ENCODE measurements around the gene EFR3B. TPM values are rescaled to one million over a fixed set of nuclear protein-coding genes. Genes with fewer than 3 reads are reported as not detected.

Gene EFR3B
- total RNA-seq, 2 experiments from 2014 or later = 0.23 to 0.61 TPM

- CTCF ChIA-PET = interaction anchor here (0.7 kb wide), 1 partner anchor 55 kb away, joined by 3 read pairs; no protein-coding TSS in a partner anchor
- H3K27me3 Mint-ChIP-seq = peaks cover 60% of the 10 kb centered on the region
- H3K4me1 Mint-ChIP-seq = peaks cover 4% of the 10 kb centered on the region
- H3K4me3 Mint-ChIP-seq = no peak overlapping the region
- no peaks in the 10 kb centered on the region for H3K9me3 Mint-ChIP-seq (ENCODE audit: low read depth)
- ATAC-seq (no peak), DNase-seq (no peak)
- no peaks in the 10 kb centered on the region for H3K36me3 Mint-ChIP-seq
- H3K27ac Mint-ChIP-seq = no peak overlapping the region
Measured at GRCh38 chr2:25174192-25174861, 132.5 kb downstream of the EFR3B start.

GRCh38 chr2:25176138-25176537, 134.3 kb downstream of the EFR3B start:
- H3K27ac Mint-ChIP-seq = no peak overlapping the region
- H3K4me3 Mint-ChIP-seq = no peak overlapping the region
- CTCF ChIA-PET = interaction anchor here (0.7 kb wide), 1 partner anchor 59 kb away, joined by 3 read pairs; no protein-coding TSS in a partner anchor
- no peaks in the 10 kb centered on the region for H3K9me3 Mint-ChIP-seq (ENCODE audit: low read depth)
- H3K36me3 Mint-ChIP-seq = no peaks in the 10 kb centered on the region
- H3K27me3 Mint-ChIP-seq = peaks cover 42% of the 10 kb centered on the region
- DNase-seq (no peak), ATAC-seq (no peak)
- peaks cover 4% of the 10 kb centered on the region for H3K4me1 Mint-ChIP-seq

GRCh38 chr2:25176541-25177181, 134.8 kb downstream of the EFR3B start:
- H3K27ac Mint-ChIP-seq = no peak overlapping the region
- H3K36me3 Mint-ChIP-seq = no peaks in the 10 kb centered on the region
- no peaks in the 10 kb centered on the region for H3K9me3 Mint-ChIP-seq (ENCODE audit: low read depth)
- no peak overlapping the region for H3K4me3 Mint-ChIP-seq
- CTCF ChIA-PET = interaction anchor here (0.7 kb wide), 1 partner anchor 58 kb away, joined by 3 read pairs; no protein-coding TSS in a partner anchor
- DNase-seq (no peak), ATAC-seq (no peak)
- H3K27me3 Mint-ChIP-seq = peaks cover 38% of the 10 kb centered on the region
- H3K4me1 Mint-ChIP-seq = peaks cover 4% of the 10 kb centered on the region

GRCh38 chr2:25177211-25177611, 135.3 kb downstream of the EFR3B start:
- Mint-ChIP-seq H3K4me1 (peaks cover 4% of the 10 kb centered on the region), H3K27ac (no peak overlapping the region), H3K36me3 (no peaks in the 10 kb centered on the region), H3K4me3 (no peak overlapping the region), H3K9me3 (ENCODE audit: low read depth) (no peaks in the 10 kb centered on the region), H3K27me3 (peaks cover 40% of the 10 kb centered on the region)
- CTCF ChIA-PET = no interaction called here
- DNase-seq = no peak
- no peak for ATAC-seq

GRCh38 chr2:25178976-25179375, 137.1 kb downstream of the EFR3B start:
- no peak overlapping the region for H3K4me3 Mint-ChIP-seq
- no peak overlapping the region for H3K27ac Mint-ChIP-seq
- no peaks in the 10 kb centered on the region for H3K36me3 Mint-ChIP-seq
- CTCF ChIA-PET = interaction anchor here (1.0 to 1.9 kb wide), 3 partner anchors 13 to 18 kb away, joined by 3 to 4 read pairs (median 3); no protein-coding TSS in a partner anchor
- no peaks in the 10 kb centered on the region for H3K4me1 Mint-ChIP-seq
- peaks cover 27% of the 10 kb centered on the region for H3K27me3 Mint-ChIP-seq
- DNase-seq = no peak
- H3K9me3 Mint-ChIP-seq (ENCODE audit: low read depth) = no peaks in the 10 kb centered on the region
- ATAC-seq = no peak

GRCh38 chr2:25184254-25184653, 142.4 kb downstream of the EFR3B start:
- no peaks in the 10 kb centered on the region for H3K4me1 Mint-ChIP-seq
- no peaks in the 10 kb centered on the region for H3K36me3 Mint-ChIP-seq
- H3K4me3 Mint-ChIP-seq = no peak overlapping the region
- peaks cover 17% of the 10 kb centered on the region for H3K27me3 Mint-ChIP-seq
- CTCF ChIA-PET = interaction anchor here (1.2 kb wide), 2 partner anchors 12 to 13 kb away, joined by 3 read pairs; no protein-coding TSS in a partner anchor
- H3K9me3 Mint-ChIP-seq (ENCODE audit: low read depth) = no peaks in the 10 kb centered on the region
- no peak overlapping the region for H3K27ac Mint-ChIP-seq
- ATAC-seq (no peak), DNase-seq (no peak)

GRCh38 chr2:25187729-25188350, 146.0 kb downstream of the EFR3B start:
- no peaks in the 10 kb centered on the region for H3K36me3 Mint-ChIP-seq
- H3K4me1 Mint-ChIP-seq = no peaks in the 10 kb centered on the region
- CTCF ChIA-PET = interaction anchor here (1.1 kb wide), 1 partner anchor 213 kb away, joined by 3 read pairs; no protein-coding TSS in a partner anchor
- peaks cover 22% of the 10 kb centered on the region for H3K27me3 Mint-ChIP-seq
- H3K27ac Mint-ChIP-seq = no peak overlapping the region
- no peak for ATAC-seq
- H3K4me3 Mint-ChIP-seq = no peak overlapping the region
- no peak for DNase-seq
- H3K9me3 Mint-ChIP-seq (ENCODE audit: low read depth) = no peaks in the 10 kb centered on the region

GRCh38 chr2:25188405-25188804, 146.5 kb downstream of the EFR3B start:
- CTCF ChIA-PET = no interaction called here
- no peak for DNase-seq
- Mint-ChIP-seq H3K4me3 (no peak overlapping the region), H3K27me3 (peaks cover 22% of the 10 kb centered on the region), H3K9me3 (ENCODE audit: low read depth) (no peaks in the 10 kb centered on the region), H3K27ac (no peak overlapping the region), H3K4me1 (no peaks in the 10 kb centered on the region), H3K36me3 (no peaks in the 10 kb centered on the region)
- no peak for ATAC-seq

- no peak overlapping the region for H3K27ac Mint-ChIP-seq
- no peaks in the 10 kb centered on the region for H3K4me1 Mint-ChIP-seq
- H3K27me3 Mint-ChIP-seq = peaks cover 19% of the 10 kb centered on the region
- H3K9me3 Mint-ChIP-seq (ENCODE audit: low read depth) = no peaks in the 10 kb centered on the region
- H3K4me3 Mint-ChIP-seq = no peak overlapping the region
- ATAC-seq (no peak), DNase-seq (no peak)
- no peaks in the 10 kb centered on the region for H3K36me3 Mint-ChIP-seq
- CTCF ChIA-PET = interaction anchor here (0.6 to 1.1 kb wide), 2 partner anchors 24 to 963 kb away, joined by 3 read pairs; no protein-coding TSS in a partner anchor
Measured at GRCh38 chr2:25190536-25190935, 148.7 kb downstream of the EFR3B start.

- no peak for ATAC-seq
Measured at GRCh38 chr2:25194576-25195122, 152.8 kb downstream of the EFR3B start.

GRCh38 chr2:25197336-25198208, 155.7 kb downstream of the EFR3B start:
- DNase-seq = no peak
- no peak overlapping the region for H3K27ac Mint-ChIP-seq
- CTCF ChIA-PET = interaction anchor here (0.7 to 3.4 kb wide), 12 partner anchors 10 to 252 kb away, joined by 3 to 42 read pairs (median 4); no protein-coding TSS in a partner anchor
- peaks cover 4% of the 10 kb centered on the region for H3K4me1 Mint-ChIP-seq
- H3K9me3 Mint-ChIP-seq (ENCODE audit: low read depth) = no peaks in the 10 kb centered on the region
- H3K4me3 Mint-ChIP-seq = no peak overlapping the region
- H3K36me3 Mint-ChIP-seq = no peaks in the 10 kb centered on the region
- H3K27me3 Mint-ChIP-seq = peaks cover 4% of the 10 kb centered on the region
- ATAC-seq = no peak

More at GRCh38 chr2:25194576-25195122, 152.8 kb downstream of the EFR3B start:
- no peak overlapping the region for H3K4me3 Mint-ChIP-seq
- no peak overlapping the region for H3K27ac Mint-ChIP-seq
- peaks cover 11% of the 10 kb centered on the region for H3K27me3 Mint-ChIP-seq
- no peak for DNase-seq
- CTCF ChIA-PET = interaction anchor here (1.1 to 3.4 kb wide), 7 partner anchors 13 to 784 kb away, joined by 3 to 42 read pairs (median 8); no protein-coding TSS in a partner anchor
- H3K36me3 Mint-ChIP-seq = no peaks in the 10 kb centered on the region
- no peaks in the 10 kb centered on the region for H3K9me3 Mint-ChIP-seq (ENCODE audit: low read depth)
- no peaks in the 10 kb centered on the region for H3K4me1 Mint-ChIP-seq

- Mint-ChIP-seq H3K27me3 (peaks cover 4% of the 10 kb centered on the region), H3K4me1 (peaks cover 6% of the 10 kb centered on the region), H3K4me3 (no peak overlapping the region), H3K36me3 (no peaks in the 10 kb centered on the region), H3K27ac (no peak overlapping the region), H3K9me3 (ENCODE audit: low read depth) (no peaks in the 10 kb centered on the region)
- no peak for ATAC-seq
- no peak for DNase-seq
- CTCF ChIA-PET = no interaction called here
Measured at GRCh38 chr2:25198209-25198525, 156.3 kb downstream of the EFR3B start.
